BLaER1 (cell line): ENCODE measurements around the gene YKT6.

Source experiments
- H3K27ac ChIP-seq: shearing (Covaris generic); formaldehyde crosslinking; 2 replicates; pipeline ENCODE4 v1.8.1; 2022
- H3K27me3 ChIP-seq: shearing (Covaris generic); formaldehyde crosslinking; 2 replicates; pipeline ENCODE4 v1.8.1; 2022
- H3K36me3 ChIP-seq: shearing (Covaris generic); formaldehyde crosslinking; 2 replicates; pipeline ENCODE4 v1.8.1; 2022
- H3K4me1 ChIP-seq: shearing (Covaris generic); formaldehyde crosslinking; 2 replicates; pipeline ENCODE4 v1.8.1; 2022
- H3K4me2 ChIP-seq: shearing (Covaris generic); formaldehyde crosslinking; 2 replicates; pipeline ENCODE4 v1.8.1; 2022
- H3K4me3 ChIP-seq: shearing (Covaris generic); formaldehyde crosslinking; 2 replicates; pipeline ENCODE4 v1.8.1; 2022
- H3K9ac ChIP-seq: shearing (Covaris generic); formaldehyde crosslinking; 2 replicates; pipeline ENCODE4 v1.8.1; 2022
- H3K9me3 ChIP-seq: shearing (Covaris generic); formaldehyde crosslinking; 2 replicates; pipeline ENCODE4 v1.8.1; 2022
- H4K20me1 ChIP-seq: shearing (Covaris generic); formaldehyde crosslinking; 2 replicates; pipeline ENCODE4 v1.8.1; 2022
- Cebpa-rat ChIP-seq: shearing (Covaris generic); IDR thresholded peaks from 2 replicates; pipeline ENCODE4 v1.8.1; 2022

The YKT6 gene

GRCh38 chr7:44222776-44223261, 22.0 kb downstream of the YKT6 start:
- Histone ChIP-seq H3K4me1 (no peaks in the 10 kb centered on the region), H3K27ac (no peak overlapping the region), H3K36me3 (no peaks in the 10 kb centered on the region), H3K4me3 (no peak overlapping the region), H3K27me3 (no peaks in the 10 kb centered on the region), H3K4me2 (no peak overlapping the region), H3K9me3 (no peaks in the 10 kb centered on the region), H3K9ac (no peak overlapping the region), H4K20me1 (no peaks in the 10 kb centered on the region)
- no peak for TF ChIP-seq Cebpa-rat

GRCh38 chr7:44223362-44224079, 22.7 kb downstream of the YKT6 start:
- H3K9ac ChIP-seq = no peak overlapping the region
- TF ChIP-seq Cebpa-rat = no peak
- no peaks in the 10 kb centered on the region for H3K27me3 ChIP-seq
- H4K20me1 ChIP-seq = no peaks in the 10 kb centered on the region
- H3K36me3 ChIP-seq = no peaks in the 10 kb centered on the region
- no peaks in the 10 kb centered on the region for H3K4me1 ChIP-seq
- no peaks in the 10 kb centered on the region for H3K9me3 ChIP-seq
- H3K4me3 ChIP-seq = no peak overlapping the region
- no peak overlapping the region for H3K4me2 ChIP-seq
- no peak overlapping the region for H3K27ac ChIP-seq

- H3K9me3 ChIP-seq = no peaks in the 10 kb centered on the region
- no peaks in the 10 kb centered on the region for H3K36me3 ChIP-seq
- no peaks in the 10 kb centered on the region for H4K20me1 ChIP-seq
- no peak overlapping the region for H3K4me2 ChIP-seq
- TF ChIP-seq Cebpa-rat = no peak
- no peaks in the 10 kb centered on the region for H3K27me3 ChIP-seq
- H3K4me1 ChIP-seq = no peaks in the 10 kb centered on the region
- H3K27ac ChIP-seq = no peak overlapping the region
- H3K4me3 ChIP-seq = no peak overlapping the region
- H3K9ac ChIP-seq = no peak overlapping the region
Measured at GRCh38 chr7:44224080-44224973, 23.5 kb downstream of the YKT6 start.

- Histone ChIP-seq H4K20me1 (no peaks in the 10 kb centered on the region), H3K4me3 (no peak overlapping the region), H3K27me3 (no peaks in the 10 kb centered on the region), H3K4me1 (no peaks in the 10 kb centered on the region), H3K9ac (no peak overlapping the region), H3K9me3 (no peaks in the 10 kb centered on the region), H3K27ac (no peak overlapping the region), H3K4me2 (no peak overlapping the region), H3K36me3 (no peaks in the 10 kb centered on the region)
- TF ChIP-seq Cebpa-rat = no peak
Measured at GRCh38 chr7:44224974-44225565, 24.3 kb downstream of the YKT6 start.

GRCh38 chr7:44225566-44226395, 25.0 kb downstream of the YKT6 start:
- no peaks in the 10 kb centered on the region for H3K4me1 ChIP-seq
- no peak overlapping the region for H3K4me2 ChIP-seq

GRCh38 chr7:44226396-44226753, 25.6 kb downstream of the YKT6 start:
- H3K4me1 ChIP-seq = no peaks in the 10 kb centered on the region
- H3K4me2 ChIP-seq = no peak overlapping the region
- no peaks in the 10 kb centered on the region for H3K36me3 ChIP-seq
- no peaks in the 10 kb centered on the region for H3K27me3 ChIP-seq
- H4K20me1 ChIP-seq = no peaks in the 10 kb centered on the region
- H3K9ac ChIP-seq = no peak overlapping the region
- no peak for TF ChIP-seq Cebpa-rat
- H3K9me3 ChIP-seq = no peaks in the 10 kb centered on the region
- no peak overlapping the region for H3K4me3 ChIP-seq
- H3K27ac ChIP-seq = no peak overlapping the region

More at GRCh38 chr7:44225566-44226395, 25.0 kb downstream of the YKT6 start:
- H3K36me3 ChIP-seq = no peaks in the 10 kb centered on the region
- no peak overlapping the region for H3K4me3 ChIP-seq
- H4K20me1 ChIP-seq = no peaks in the 10 kb centered on the region
- no peak overlapping the region for H3K27ac ChIP-seq
- H3K27me3 ChIP-seq = no peaks in the 10 kb centered on the region
- no peak overlapping the region for H3K9ac ChIP-seq
- no peaks in the 10 kb centered on the region for H3K9me3 ChIP-seq
- TF ChIP-seq Cebpa-rat = no peak

- no peak overlapping the region for H3K4me3 ChIP-seq
- no peaks in the 10 kb centered on the region for H3K4me1 ChIP-seq
- H3K27me3 ChIP-seq = no peaks in the 10 kb centered on the region
- H3K27ac ChIP-seq = no peak overlapping the region
- TF ChIP-seq Cebpa-rat = no peak
- H3K9ac ChIP-seq = no peak overlapping the region
- H3K9me3 ChIP-seq = no peaks in the 10 kb centered on the region
- H3K36me3 ChIP-seq = no peaks in the 10 kb centered on the region
- no peaks in the 10 kb centered on the region for H4K20me1 ChIP-seq
- H3K4me2 ChIP-seq = no peak overlapping the region
Measured at GRCh38 chr7:44227911-44228310, 27.1 kb downstream of the YKT6 start.

GRCh38 chr7:44228571-44229350, 28.0 kb downstream of the YKT6 start:
- no peak overlapping the region for H3K27ac ChIP-seq
- no peaks in the 10 kb centered on the region for H3K27me3 ChIP-seq
- no peaks in the 10 kb centered on the region for H4K20me1 ChIP-seq
- no peak overlapping the region for H3K4me2 ChIP-seq
- H3K4me1 ChIP-seq = no peaks in the 10 kb centered on the region
- no peaks in the 10 kb centered on the region for H3K36me3 ChIP-seq
- no peaks in the 10 kb centered on the region for H3K9me3 ChIP-seq
- TF ChIP-seq Cebpa-rat = no peak
- H3K9ac ChIP-seq = no peak overlapping the region
- no peak overlapping the region for H3K4me3 ChIP-seq
